ENCODE data around the gene PHETA1. TPM values are rescaled to one million over a fixed set of nuclear protein-coding genes. Genes with fewer than 3 reads are reported as not detected.

Gene PHETA1
- total RNA-seq, 4 donors from 2014 or later, result under 0.01 to 15.1 (median 6.0) TPM

GRCh38 chr12:111312016-111312415 lies 56.9 kb downstream of the PHETA1 start:
- no peak overlapping the region for H3K27ac ChIP-seq
- H3K27me3 ChIP-seq, result no peaks in the 10 kb centered on the region
- intact Hi-C loops (cut with DNase I; ENCODE audit: low total_unique reads), result no loop called here
- no peaks in the 10 kb centered on the region for H3K36me3 ChIP-seq
- DNase-seq, result no peak
- no peaks in the 10 kb centered on the region for H3K4me1 ChIP-seq
- no peak overlapping the region for H3K4me3 ChIP-seq
- H3K9me3 ChIP-seq, result no peaks in the 10 kb centered on the region
- no peak for TF ChIP-seq POLR2A (IDR thresholded peaks at IDR 0.05)
- TF ChIP-seq CTCF (IDR thresholded peaks at IDR 0.05), result no peak

GRCh38 chr12:111311011-111311410 lies 57.9 kb downstream of the PHETA1 start:
- no peak for TF ChIP-seq POLR2A (IDR thresholded peaks at IDR 0.05)
- TF ChIP-seq CTCF (IDR thresholded peaks at IDR 0.05), result no peak
- intact Hi-C loops (cut with DNase I; ENCODE audit: low total_unique reads), result no loop called here
- H3K4me1 ChIP-seq, result no peaks in the 10 kb centered on the region

More at GRCh38 chr12:111311011-111311410, 57.9 kb downstream of the PHETA1 start:
- Histone ChIP-seq H3K9me3 (no peaks in the 10 kb centered on the region), H3K27me3 (no peaks in the 10 kb centered on the region), H3K4me3 (no peak overlapping the region), H3K27ac (no peak overlapping the region), H3K36me3 (no peaks in the 10 kb centered on the region)
- DNase-seq, result no peak

Small RNAs within 50 kb of the gene (small RNA-seq; reads per million reads assigned to genes)
- gene RNA5SP373, result not detected

Other genes starting within 250 kb of the PHETA1 start
- 10 to 100 TPM; 11.8 to 31.3 (median 21.8) TPM for gene SH2B3, start 36.8 kb upstream of the PHETA1 start, total RNA-seq
- gene ATXN2, start 230.2 kb upstream of the PHETA1 start, total RNA-seq, result 100 to 1,000 TPM in 1 of 4 donors, 10 to 100 TPM in 3; 37.1 to 112 (median 66.0) TPM

All from uterus (tissue), 4 donors.